CD14-positive monocyte (primary cell): ENCODE results near the gene WFDC1. TPM values are rescaled to one million over a fixed set of nuclear protein-coding genes. Genes with fewer than 3 reads are reported as not detected.
A peak's percentile ranks its signal among the peaks of the same experiment; 100 is the strongest.

Experiments
- DNase-seq, 3 donors: peaks; one replicate each; pipeline ENCODE4 v3.0.0-alpha.2; 2011 to 2022
- H2AFZ ChIP-seq: 2 replicates; pipeline ENCODE4 v1.6.0; 2012; ENCODE audit warnings: mild to moderate bottlenecking, low read depth, low read length, inconsistent platforms; ENCODE audit not compliant: insufficient read depth, poor library complexity, severe bottlenecking
- H3K27ac ChIP-seq, 2 donors: 1 replicate in 1 of 2; 2 replicates in 1 of 2; pipeline ENCODE4 v1.5.1; 2012 to 2013; ENCODE audit warnings: low read length in 2 of 2, control low read depth in 1 of 2, inconsistent platforms in 1 of 2, low read depth in 1 of 2, mild to moderate bottlenecking in 1 of 2
- H3K27me3 ChIP-seq, 2 donors: one replicate each; pipeline versions ENCODE4 v1.6.0 to v1.6.1; 2011 to 2013; ENCODE audit warnings: low read length in 2 of 2; ENCODE audit not compliant: control insufficient read depth in 2 of 2, insufficient read depth in 2 of 2
- H3K36me3 ChIP-seq, 2 donors: replicated peaks in 1 of 2; 1 replicate in 1 of 2; 2 replicates in 1 of 2; pipeline versions ENCODE4 v1.5.1 to v1.6.1; 2012 to 2013; ENCODE audit warnings: low read length in 2 of 2, control low read depth in 1 of 2, inconsistent platforms in 1 of 2, mild to moderate bottlenecking in 1 of 2; ENCODE audit not compliant: insufficient read depth in 2 of 2, control insufficient read depth in 1 of 2
- H3K4me1 ChIP-seq, 2 donors: 1 replicate in 1 of 2; 2 replicates in 1 of 2; pipeline versions ENCODE4 v1.5.1 to v1.6.1; 2012 to 2013; ENCODE audit warnings: low read length in 2 of 2, control low read depth in 1 of 2, inconsistent platforms in 1 of 2, mild to moderate bottlenecking in 1 of 2, moderate library complexity in 1 of 2; ENCODE audit not compliant: insufficient read depth in 2 of 2, control insufficient read depth in 1 of 2
- H3K4me2 ChIP-seq: replicated peaks from 2 replicates; pipeline ENCODE3; 2012; ENCODE audit warnings: low read length, moderate library complexity, mild to moderate bottlenecking; ENCODE audit not compliant: poor library complexity, severe bottlenecking; ENCODE audit errors: extremely low read depth
- H3K4me3 ChIP-seq, 3 experiments: fragments of 200-600 bp in 1 of 3; sonication (generic) in 1 of 3; replicated peaks in 1 of 3; 1 replicate in 2 of 3; 2 replicates in 1 of 3; pipeline ENCODE4 v1.5.1; 2011 to 2013; ENCODE audit warnings: low read length in 3 of 3, mild to moderate bottlenecking in 3 of 3, control low read depth in 2 of 3, low read depth in 2 of 3, inconsistent platforms in 1 of 3, moderate library complexity in 1 of 3
- H3K79me2 ChIP-seq: 2 replicates; pipeline ENCODE4 v1.6.0; 2012; ENCODE audit warnings: mild to moderate bottlenecking, control low read depth, inconsistent platforms, low read length, moderate library complexity; ENCODE audit not compliant: insufficient read depth
- H3K9ac ChIP-seq: 2 replicates; pipeline ENCODE4 v1.6.0; 2017; ENCODE audit warnings: low read length, mild to moderate bottlenecking; ENCODE audit not compliant: insufficient read depth, poor library complexity, severe bottlenecking
- H3K9me3 ChIP-seq, 2 donors: replicated peaks in 1 of 2; 1 replicate in 1 of 2; 2 replicates in 1 of 2; pipeline versions ENCODE4 v1.5.1 to v1.6.1; 2012 to 2013; ENCODE audit warnings: low read length in 2 of 2, control low read depth in 1 of 2; ENCODE audit not compliant: control insufficient read depth in 1 of 2, insufficient read depth in 1 of 2
- H4K20me1 ChIP-seq: 2 replicates; pipeline ENCODE4 v1.6.0; 2012; ENCODE audit warnings: mild to moderate bottlenecking, low read length, control low read depth, moderate library complexity; ENCODE audit not compliant: insufficient read depth
- H3K27ac Mint-ChIP-seq, 7 donors: one replicate each; pipeline ENCODE4 v1.8.0; 2020; ENCODE audit warnings: mild to moderate bottlenecking in 7 of 7, mixed read lengths in 7 of 7, moderate library complexity in 6 of 7, inconsistent platforms in 2 of 7
- H3K27me3 Mint-ChIP-seq, 3 donors: one replicate each; pipeline ENCODE4 v1.8.0; 2021 to 2022; ENCODE audit warnings: low read depth in 3 of 3, mild to moderate bottlenecking in 3 of 3, mixed read lengths in 3 of 3, moderate library complexity in 3 of 3, inconsistent platforms in 1 of 3
- H3K36me3 Mint-ChIP-seq, 2 donors: one replicate each; pipeline ENCODE4 v1.8.0; 2020; ENCODE audit warnings: mixed read lengths in 2 of 2, inconsistent platforms in 1 of 2, mild to moderate bottlenecking in 1 of 2
- H3K4me1 Mint-ChIP-seq: one replicate; pipeline ENCODE4 v1.8.0; 2020; ENCODE audit warnings: mild to moderate bottlenecking, mixed read lengths
- H3K4me3 Mint-ChIP-seq, 2 donors: one replicate each; pipeline ENCODE4 v1.8.0; 2020; ENCODE audit warnings: mild to moderate bottlenecking in 2 of 2, mixed read lengths in 2 of 2, moderate library complexity in 1 of 2
- H3K9me3 Mint-ChIP-seq, 7 donors: one replicate each; pipeline ENCODE4 v1.8.0; 2020 to 2022; ENCODE audit warnings: mixed read lengths in 7 of 7, mild to moderate bottlenecking in 6 of 7, moderate library complexity in 6 of 7, inconsistent platforms in 2 of 7
- WGBS: methylation state at CpG from one replicate; pipeline ENCODE4 v1.1.5; 2013; ENCODE audit warnings: missing lambda C conversion rate; ENCODE audit not compliant: insufficient coverage; 5-methylcytosine and 5-hydroxymethylcytosine counted together
- intact Hi-C, 2 donors: fragments of 100-400 bp; cut with micrococcal nuclease; formaldehyde crosslinking; loops; one replicate each; pipeline versions ENCODE4 v1.15.0 to v1.15.1; 2023
- polyA plus RNA-seq, 3 donors: library from polyadenylated mRNA; depleted of rRNA in 1 of 3; unstranded in 2 of 3; stranded (reverse) in 1 of 3; fragments of 300-500 nt in 2 of 3; fragments of >200 nt in 1 of 3; fragmentation: Illumina TruSeq in 2 of 3; gene quantifications; 1 replicate in 2 of 3; 2 replicates in 1 of 3; pipeline ENCODE4 v1.2.3, GENCODE V29; 2012 to 2021
- TF ChIP-seq, protein P1 (sequence below): fragments of 200-600 bp; IDR thresholded peaks from one replicate; pipeline ENCODE4 v1.8.0; 2022; ENCODE audit warnings: antibody characterized with exemption, mild to moderate bottlenecking

The WFDC1 gene
- polyA plus RNA-seq, 3 donors, result not detected

DNA sequence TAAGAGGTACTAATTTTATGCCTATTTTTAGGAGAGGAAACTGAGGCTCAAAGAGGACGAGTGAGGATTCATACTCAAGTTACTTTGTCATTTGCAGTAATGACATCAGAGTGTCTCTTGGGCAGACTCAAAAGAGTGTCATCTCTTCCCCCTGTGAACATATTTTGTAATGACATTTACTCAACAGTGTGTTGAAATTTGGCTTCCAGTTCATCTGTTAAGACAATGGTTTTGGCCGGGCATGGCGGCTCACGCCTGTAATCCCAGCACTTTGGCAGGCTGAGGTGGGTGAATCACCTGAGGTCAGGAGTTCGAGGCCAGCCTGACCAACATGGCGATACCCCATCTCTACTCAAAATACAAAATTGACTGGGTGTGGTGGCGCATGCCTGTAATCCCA lies 28.9 kb downstream of the WFDC1 start:
- H4K20me1 ChIP-seq, result no peaks in the 10 kb centered on the region
- Mint-ChIP-seq H3K4me3 (no peak overlapping the region), H3K9me3 (peaks cover 0 to 4% (median 1%) of the 10 kb centered on the region in 7 donors), H3K36me3 (no peaks in the 10 kb centered on the region), H3K4me1 (peaks cover 5% of the 10 kb centered on the region), H3K27me3 (peaks cover 0 to 2% (median 2%) of the 10 kb centered on the region in 3 donors), H3K27ac (peak overlapping the region in 2 of 7 donors; percentile 3 to 6)
- intact Hi-C loops, result no loop called here
- no peak overlapping the region for H3K4me3 ChIP-seq
- no peaks in the 10 kb centered on the region for H3K27me3 ChIP-seq
- no CpG with 5 or more reads among the region's 7 CpGs for WGBS
- DNase-seq, result peak; percentile 11 to 60 (median 21)
- H2AFZ ChIP-seq, result no peak overlapping the region
- no peak overlapping the region for H3K27ac ChIP-seq
- no peaks in the 10 kb centered on the region for H3K36me3 ChIP-seq
- no peak overlapping the region for H3K4me2 ChIP-seq
- no peaks in the 10 kb centered on the region for H3K79me2 ChIP-seq
- H3K9ac ChIP-seq, result no peak overlapping the region
- TF ChIP-seq, protein P1, sequence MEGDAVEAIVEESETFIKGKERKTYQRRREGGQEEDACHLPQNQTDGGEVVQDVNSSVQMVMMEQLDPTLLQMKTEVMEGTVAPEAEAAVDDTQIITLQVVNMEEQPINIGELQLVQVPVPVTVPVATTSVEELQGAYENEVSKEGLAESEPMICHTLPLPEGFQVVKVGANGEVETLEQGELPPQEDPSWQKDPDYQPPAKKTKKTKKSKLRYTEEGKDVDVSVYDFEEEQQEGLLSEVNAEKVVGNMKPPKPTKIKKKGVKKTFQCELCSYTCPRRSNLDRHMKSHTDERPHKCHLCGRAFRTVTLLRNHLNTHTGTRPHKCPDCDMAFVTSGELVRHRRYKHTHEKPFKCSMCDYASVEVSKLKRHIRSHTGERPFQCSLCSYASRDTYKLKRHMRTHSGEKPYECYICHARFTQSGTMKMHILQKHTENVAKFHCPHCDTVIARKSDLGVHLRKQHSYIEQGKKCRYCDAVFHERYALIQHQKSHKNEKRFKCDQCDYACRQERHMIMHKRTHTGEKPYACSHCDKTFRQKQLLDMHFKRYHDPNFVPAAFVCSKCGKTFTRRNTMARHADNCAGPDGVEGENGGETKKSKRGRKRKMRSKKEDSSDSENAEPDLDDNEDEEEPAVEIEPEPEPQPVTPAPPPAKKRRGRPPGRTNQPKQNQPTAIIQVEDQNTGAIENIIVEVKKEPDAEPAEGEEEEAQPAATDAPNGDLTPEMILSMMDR, result no peak
- no peaks in the 10 kb centered on the region for H3K4me1 ChIP-seq
- peaks cover 0 to 5% of the 10 kb centered on the region in 2 donors for H3K9me3 ChIP-seq

DNA sequence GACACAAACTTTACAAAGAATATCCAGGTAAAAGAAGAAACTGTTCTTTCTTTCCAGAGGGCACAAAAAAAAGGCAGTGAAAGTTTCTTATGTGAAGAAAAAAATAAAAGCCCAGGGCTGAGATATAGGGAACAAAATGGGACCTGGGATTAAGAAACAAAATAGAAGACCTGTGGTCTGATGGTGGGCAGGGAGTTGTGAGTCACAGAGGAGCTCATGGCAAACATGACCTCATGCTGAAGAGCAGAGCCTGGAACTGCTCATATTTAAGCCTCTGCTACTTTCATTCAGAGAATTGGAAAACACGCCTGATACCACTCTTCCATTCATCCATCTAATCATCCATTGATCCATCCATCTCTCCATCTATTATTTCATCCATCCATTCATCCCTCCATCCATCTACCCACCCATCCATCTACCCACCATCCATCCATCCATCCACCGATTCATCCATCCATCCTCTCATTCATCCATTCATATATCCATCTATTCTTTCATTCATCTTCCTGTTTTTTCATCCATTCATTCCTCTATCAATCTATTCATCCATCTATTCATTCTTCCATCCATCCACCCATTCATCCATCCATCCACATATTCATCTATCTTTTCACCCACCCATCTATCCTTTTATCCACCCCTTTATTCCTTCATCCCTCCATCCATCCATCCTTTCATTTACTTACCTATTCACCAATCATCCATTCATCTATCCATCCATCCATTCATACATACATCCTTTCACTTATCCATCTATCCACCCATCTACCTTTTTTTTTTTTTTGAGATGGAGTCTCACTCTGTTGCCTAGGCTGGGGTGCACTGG lies 30.0 kb downstream of the WFDC1 start:
- no peaks in the 10 kb centered on the region for H3K9me3 Mint-ChIP-seq
- no peak overlapping the region for H3K9ac ChIP-seq

More for the DNA sequence above, 30.0 kb downstream of the WFDC1 start:
- H3K79me2 ChIP-seq, result no peaks in the 10 kb centered on the region
- no peak overlapping the region for H2AFZ ChIP-seq
- Mint-ChIP-seq H3K4me3 (no peak overlapping the region), H3K27me3 (peaks cover 0 to 2% (median 2%) of the 10 kb centered on the region in 3 donors), H3K4me1 (peaks cover 5% of the 10 kb centered on the region), H3K36me3 (no peaks in the 10 kb centered on the region), H3K27ac (no peak overlapping the region)
- no peak overlapping the region for H3K4me3 ChIP-seq
- H3K27me3 ChIP-seq, result no peaks in the 10 kb centered on the region
- H4K20me1 ChIP-seq, result no peaks in the 10 kb centered on the region
- no peak overlapping the region for H3K27ac ChIP-seq
- H3K4me2 ChIP-seq, result no peak overlapping the region
- intact Hi-C loops, result no loop called here
- no peaks in the 10 kb centered on the region for H3K4me1 ChIP-seq
- 47% methylated on average over 2 of the region's 2 CpGs for WGBS
- DNase-seq, result peak in 1 of 3 donors; percentile 40
- TF ChIP-seq, protein P1, result no peak
- no peaks in the 10 kb centered on the region for H3K9me3 ChIP-seq
- H3K36me3 ChIP-seq, result no peaks in the 10 kb centered on the region
